Measurements from ENCODE around the gene CACNA2D3.

The CACNA2D3 gene

GRCh38 chr3:54085936-54086335 lies 36.4 kb upstream of the CACNA2D3 start:
- no peaks in the 10 kb centered on the region for H3K36me3 ChIP-seq
- intact Hi-C loops (cut with DNase I; ENCODE audit: low total_unique reads): no loop called here
- H3K9me3 ChIP-seq: no peaks in the 10 kb centered on the region
- TF ChIP-seq, protein P1, sequence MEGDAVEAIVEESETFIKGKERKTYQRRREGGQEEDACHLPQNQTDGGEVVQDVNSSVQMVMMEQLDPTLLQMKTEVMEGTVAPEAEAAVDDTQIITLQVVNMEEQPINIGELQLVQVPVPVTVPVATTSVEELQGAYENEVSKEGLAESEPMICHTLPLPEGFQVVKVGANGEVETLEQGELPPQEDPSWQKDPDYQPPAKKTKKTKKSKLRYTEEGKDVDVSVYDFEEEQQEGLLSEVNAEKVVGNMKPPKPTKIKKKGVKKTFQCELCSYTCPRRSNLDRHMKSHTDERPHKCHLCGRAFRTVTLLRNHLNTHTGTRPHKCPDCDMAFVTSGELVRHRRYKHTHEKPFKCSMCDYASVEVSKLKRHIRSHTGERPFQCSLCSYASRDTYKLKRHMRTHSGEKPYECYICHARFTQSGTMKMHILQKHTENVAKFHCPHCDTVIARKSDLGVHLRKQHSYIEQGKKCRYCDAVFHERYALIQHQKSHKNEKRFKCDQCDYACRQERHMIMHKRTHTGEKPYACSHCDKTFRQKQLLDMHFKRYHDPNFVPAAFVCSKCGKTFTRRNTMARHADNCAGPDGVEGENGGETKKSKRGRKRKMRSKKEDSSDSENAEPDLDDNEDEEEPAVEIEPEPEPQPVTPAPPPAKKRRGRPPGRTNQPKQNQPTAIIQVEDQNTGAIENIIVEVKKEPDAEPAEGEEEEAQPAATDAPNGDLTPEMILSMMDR (IDR thresholded peaks at IDR 0.05): no peak
- H3K27me3 ChIP-seq: peaks cover 0 to 23% of the 10 kb centered on the region in 2 donors
- no peak overlapping the region for H3K27ac ChIP-seq
- H3K4me3 ChIP-seq: no peak overlapping the region
- no peak for DNase-seq
- peaks cover 0 to 5% (median 2%) of the 10 kb centered on the region in 4 donors for H3K4me1 ChIP-seq

- Histone ChIP-seq H3K27me3 (peaks cover 0 to 23% of the 10 kb centered on the region in 2 donors), H3K9me3 (no peaks in the 10 kb centered on the region), H3K27ac (no peak overlapping the region), H3K36me3 (no peaks in the 10 kb centered on the region), H3K4me3 (no peak overlapping the region), H3K4me1 (peaks cover 0 to 5% (median 2%) of the 10 kb centered on the region in 4 donors)
- DNase-seq: no peak
- TF ChIP-seq, protein P1 (IDR thresholded peaks at IDR 0.05): no peak
- intact Hi-C loops (cut with DNase I; ENCODE audit: low total_unique reads): no loop called here
Measured at GRCh38 chr3:54086652-54087405, 35.5 kb upstream of the CACNA2D3 start.

DNA sequence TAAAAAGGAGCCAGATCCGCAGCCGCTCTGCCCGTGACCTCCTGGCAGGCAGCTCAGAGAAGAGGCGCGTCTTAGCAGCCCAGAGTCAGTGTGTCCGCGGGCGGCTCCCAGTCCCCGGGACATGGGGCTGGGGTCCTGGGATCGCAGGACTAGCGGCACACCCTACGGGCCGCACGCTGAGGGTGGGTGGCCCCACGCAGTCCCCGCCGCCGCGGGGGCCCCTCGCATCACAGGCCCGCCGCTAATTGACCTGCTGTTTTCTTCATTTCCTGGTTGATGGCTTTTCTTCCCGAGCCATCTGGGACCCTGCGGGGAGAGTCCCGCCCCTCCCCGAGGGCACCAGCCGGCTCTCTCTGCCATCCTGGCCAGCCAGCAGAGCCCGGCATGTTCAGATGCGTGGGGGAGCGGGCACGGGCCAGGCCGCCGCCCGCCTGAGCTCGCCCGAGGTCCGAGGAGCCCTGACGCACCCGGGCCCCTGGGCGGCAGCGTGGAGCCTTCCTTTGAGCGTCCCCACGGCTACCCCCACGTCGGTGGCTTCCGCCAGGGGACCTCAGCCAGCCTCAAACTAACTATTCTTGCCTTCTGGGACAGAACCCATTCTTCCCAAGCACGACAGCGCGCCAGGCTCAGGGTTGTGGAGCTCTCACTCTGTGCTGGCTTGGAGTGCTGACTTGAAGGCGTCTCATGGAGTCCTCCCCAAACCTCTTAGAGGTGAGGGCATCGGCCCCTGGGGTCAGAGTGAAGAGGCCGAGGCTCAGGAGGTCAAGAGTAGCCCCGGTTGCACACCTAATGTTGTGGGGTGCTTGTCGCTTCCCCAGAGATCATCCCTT lies 34.6 kb upstream of the CACNA2D3 start:
- Histone ChIP-seq H3K36me3 (no peaks in the 10 kb centered on the region), H3K4me3 (no peak overlapping the region), H3K27me3 (peaks cover 0 to 23% of the 10 kb centered on the region in 2 donors), H3K27ac (no peak overlapping the region), H3K4me1 (peaks cover 0 to 5% (median 2%) of the 10 kb centered on the region in 4 donors), H3K9me3 (no peaks in the 10 kb centered on the region)
- TF ChIP-seq, protein P1 (IDR thresholded peaks at IDR 0.05): no peak
- DNase-seq: no peak
- intact Hi-C loops (cut with DNase I; ENCODE audit: low total_unique reads): no loop called here

GRCh38 chr3:54093491-54094248 lies 28.7 kb upstream of the CACNA2D3 start:
- Histone ChIP-seq H3K4me1 (no peaks in the 10 kb centered on the region), H3K27me3 (no peaks in the 10 kb centered on the region), H3K36me3 (no peaks in the 10 kb centered on the region), H3K9me3 (no peaks in the 10 kb centered on the region), H3K27ac (no peak overlapping the region), H3K4me3 (no peak overlapping the region)
- TF ChIP-seq, protein P1 (IDR thresholded peaks at IDR 0.05): no peak
- DNase-seq: no peak
- intact Hi-C loops (cut with DNase I; ENCODE audit: low total_unique reads): no loop called here

- Histone ChIP-seq H3K4me3 (no peak overlapping the region), H3K36me3 (no peaks in the 10 kb centered on the region), H3K27ac (no peak overlapping the region), H3K4me1 (no peaks in the 10 kb centered on the region), H3K27me3 (no peaks in the 10 kb centered on the region), H3K9me3 (no peaks in the 10 kb centered on the region)
- TF ChIP-seq, protein P1 (IDR thresholded peaks at IDR 0.05): no peak
- intact Hi-C loops (cut with DNase I; ENCODE audit: low total_unique reads): no loop called here
- DNase-seq: no peak
Measured at GRCh38 chr3:54094926-54095325, 27.4 kb upstream of the CACNA2D3 start.
